GM12891 (cell line): Measurements from ENCODE around the gene MAD2L2. TPM values are rescaled to one million over a fixed set of nuclear protein-coding genes. Genes with fewer than 3 reads are reported as not detected.
A peak's percentile ranks its signal among the peaks of the same experiment; 100 is the strongest.

Source experiments
- DNase-seq: peaks from one replicate; pipeline ENCODE4 v3.0.0; 2011; ENCODE audit warnings: low spot score; ENCODE audit not compliant: insufficient read length
- FAIRE-seq: peaks from 2 replicates; lab custom pipeline; 2011; peaks lifted over from hg19 to GRCh38; lab: Jason Lieb, UNC
- PAX5 ChIP-seq: IDR thresholded peaks from 2 replicates; pipeline ENCODE4 v1.6.1; 2011; ENCODE audit warnings: low read length, moderate library complexity, mild to moderate bottlenecking; ENCODE audit not compliant: insufficient read depth, severe bottlenecking
- POLR2A ChIP-seq: IDR thresholded peaks from 2 replicates; pipeline ENCODE4 v1.6.1; 2011; ENCODE audit warnings: low read depth, low read length, control low read depth
- POLR2AphosphoS5 ChIP-seq: IDR thresholded peaks from 2 replicates; pipeline ENCODE4 v1.6.1; 2011; ENCODE audit warnings: low read depth, low read length, control low read depth
- POU2F2 ChIP-seq: IDR thresholded peaks from 2 replicates; pipeline ENCODE4 v1.6.1; 2011; ENCODE audit warnings: low read depth, mild to moderate bottlenecking, control low read depth, low read length, moderate library complexity
- SPI1 ChIP-seq: IDR thresholded peaks from 2 replicates; pipeline ENCODE4 v1.6.1; 2011; ENCODE audit warnings: low read depth, low read length, control low read depth
- TAF1 ChIP-seq: IDR thresholded peaks from 2 replicates; pipeline ENCODE4 v1.6.1; 2011; ENCODE audit warnings: low read depth, low read length, control low read depth
- polyA plus RNA-seq: library from polyadenylated mRNA; unstranded; fragments of >200 nt; gene quantifications from one replicate; pipeline ENCODE4 v1.2.1, GENCODE V29; 2012; ENCODE audit warnings: low read depth, missing spikeins, inconsistent platforms; ENCODE audit not compliant: missing spikeins

MAD2L2 gene
- 47.6 TPM for polyA plus RNA-seq

GRCh38 chr1:11681071-11681771 lies at the start of gene MAD2L2:
Gene MAD2L2, minus strand, starts transcription at chr1:11681148. Its CDS starts 547 bp downstream, at chr1:11680601.
- FAIRE-seq: peak; percentile 90
- DNase-seq: peak; percentile 98
- TF ChIP-seq PAX5 (peak; percentile 32), TAF1 (0 out of 2 replicates have a peak, but pooled peaks have one; percentile 8), POLR2A (no peak), POLR2AphosphoS5 (no peak)

- FAIRE-seq: peak; percentile 62
- TF ChIP-seq POLR2AphosphoS5 (no peak), TAF1 (no peak), POLR2A (no peak), POU2F2 (no peak), PAX5 (no peak), SPI1 (no peak)
- no peak for DNase-seq
These were observed 49.5 kb upstream of the MAD2L2 start for GRCh38 chr1:11730429-11730891.

GRCh38 chr1:11729498-11730428 lies 48.8 kb upstream of the MAD2L2 start:
- DNase-seq: no peak
- peak; percentile 98 for FAIRE-seq
- TF ChIP-seq SPI1 (no peak), POLR2A (no peak), PAX5 (no peak), POU2F2 (no peak), TAF1 (no peak), POLR2AphosphoS5 (no peak)

GRCh38 chr1:11729155-11729497 lies 48.2 kb upstream of the MAD2L2 start:
- FAIRE-seq: no peak
- no peak for TF ChIP-seq POLR2A
- no peak for TF ChIP-seq PAX5

GRCh38 chr1:11728126-11728806 lies 47.3 kb upstream of the MAD2L2 start:
- DNase-seq (no peak), FAIRE-seq (peak; percentile 31)
- no peak for TF ChIP-seq POLR2A
- no peak for TF ChIP-seq SPI1
- no peak for TF ChIP-seq POLR2AphosphoS5
- no peak for TF ChIP-seq TAF1
- no peak for TF ChIP-seq POU2F2
- no peak for TF ChIP-seq PAX5

More at GRCh38 chr1:11729155-11729497, 48.2 kb upstream of the MAD2L2 start:
- no peak for DNase-seq

- DNase-seq (no peak), FAIRE-seq (no peak)
- no peak for TF ChIP-seq POU2F2
- no peak for TF ChIP-seq SPI1
- no peak for TF ChIP-seq TAF1
- no peak for TF ChIP-seq POLR2A
- TF ChIP-seq PAX5: no peak
- TF ChIP-seq POLR2AphosphoS5: no peak
These were observed 46.2 kb upstream of the MAD2L2 start for GRCh38 chr1:11727119-11727518.

GRCh38 chr1:11725616-11726015 lies 44.7 kb upstream of the MAD2L2 start:
- no peak for DNase-seq
- TF ChIP-seq TAF1 (no peak), POLR2AphosphoS5 (no peak), POU2F2 (no peak), POLR2A (no peak), SPI1 (no peak), PAX5 (no peak)
- no peak for FAIRE-seq

DNA sequence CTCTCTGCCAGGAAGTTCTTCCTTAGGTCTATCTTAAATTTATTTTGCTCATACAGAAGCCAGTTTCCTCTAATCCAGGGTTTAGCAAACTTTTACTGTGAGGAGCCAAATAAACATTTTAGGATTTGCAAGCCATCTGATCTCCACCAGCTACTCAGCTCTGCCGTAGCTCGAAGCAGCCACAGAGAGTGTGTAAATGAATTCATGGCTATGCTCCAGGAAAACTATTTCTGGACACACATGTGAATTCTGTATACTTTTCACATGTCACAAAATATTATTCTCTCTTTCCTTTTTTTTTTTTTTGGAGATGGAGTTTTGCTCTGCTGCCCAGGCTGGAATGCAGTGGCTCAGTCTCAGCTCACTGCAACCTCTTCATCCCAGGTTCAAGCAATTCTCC lies 41.6 kb upstream of the MAD2L2 start:
- TF ChIP-seq PAX5: no peak
- no peak for TF ChIP-seq SPI1
- TF ChIP-seq POLR2A: no peak
- DNase-seq (no peak), FAIRE-seq (no peak)

GRCh38 chr1:11721311-11721710 lies 40.4 kb upstream of the MAD2L2 start:
- DNase-seq: no peak
- no peak for FAIRE-seq
- TF ChIP-seq POLR2A (no peak), POLR2AphosphoS5 (no peak), PAX5 (no peak), POU2F2 (no peak), SPI1 (no peak), TAF1 (no peak)
